Karpas-422 (cell line): ENCODE results near the gene SNX20. TPM values are rescaled to one million over a fixed set of nuclear protein-coding genes. Genes with fewer than 3 reads are reported as not detected.
A peak's percentile ranks its signal among the peaks of the same experiment; 100 is the strongest.

ENCODE experiments used
- DNase-seq: peaks from one replicate; pipeline ENCODE4 v3.0.0-alpha.2; 2015
- H2AFZ ChIP-seq: fragments of 200-600 bp; sonication (generic); 2 replicates; pipeline ENCODE4 v1.6.1; 2014; ENCODE audit warnings: antibody characterized with exemption, low read length, mixed read lengths
- H3K27ac ChIP-seq: fragments of 200-600 bp; sonication (generic); 2 replicates; pipeline ENCODE4 v1.5.1; 2014; ENCODE audit warnings: mild to moderate bottlenecking, low read length, moderate library complexity
- H3K27me3 ChIP-seq: fragments of 200-600 bp; sonication (generic); 2 replicates; pipeline ENCODE4 v1.6.1; 2014; ENCODE audit warnings: low read length, mixed read lengths
- H3K36me3 ChIP-seq: fragments of 200-600 bp; sonication (generic); 2 replicates; pipeline ENCODE4 v1.6.1; 2014; ENCODE audit warnings: low read length, mixed read lengths; ENCODE audit not compliant: insufficient read depth
- H3K4me1 ChIP-seq: fragments of 200-600 bp; sonication (generic); 2 replicates; pipeline ENCODE4 v1.6.1; 2014; ENCODE audit warnings: mild to moderate bottlenecking, low read length, mixed read lengths
- H3K4me2 ChIP-seq: fragments of 200-600 bp; sonication (generic); 2 replicates; pipeline ENCODE4 v1.6.1; 2014; ENCODE audit warnings: low read length, low read depth, mild to moderate bottlenecking; ENCODE audit not compliant: poor library complexity, severe bottlenecking
- H3K4me3 ChIP-seq: fragments of 200-600 bp; sonication (generic); 2 replicates; pipeline ENCODE4 v1.5.1; 2014; ENCODE audit warnings: mild to moderate bottlenecking, antibody characterized with exemption, low read length, mixed read lengths
- H3K79me2 ChIP-seq: fragments of 200-600 bp; sonication (generic); 2 replicates; pipeline ENCODE4 v1.6.1; 2014; ENCODE audit warnings: mild to moderate bottlenecking, low read length, mixed read lengths
- H3K9ac ChIP-seq: fragments of 200-600 bp; sonication (generic); 2 replicates; pipeline ENCODE4 v1.6.0; 2014; ENCODE audit warnings: low read length
- H3K9me2 ChIP-seq: fragments of 200-600 bp; sonication (generic), shearing (Covaris generic); replicated peaks from 2 replicates; pipeline ENCODE4 v1.6.0; 2014; ENCODE audit warnings: mild to moderate bottlenecking, low read length, moderate library complexity; ENCODE audit not compliant: insufficient read depth
- H3K9me3 ChIP-seq: fragments of 300-700, 200-600 bp; sonication (generic); 2 replicates; pipeline ENCODE4 v1.6.1; 2014; ENCODE audit warnings: low read length, mixed read lengths
- H4K20me1 ChIP-seq: fragments of 200-600 bp; sonication (generic); 2 replicates; pipeline ENCODE4 v1.6.1; 2014; ENCODE audit warnings: mild to moderate bottlenecking, antibody characterized with exemption, low read length, low read depth; ENCODE audit not compliant: insufficient read depth
- total RNA-seq: library from RNA; depleted of rRNA; stranded (reverse); fragments of >200 nt; shearing (Covaris generic); gene quantifications from 2 replicates; pipeline ENCODE4 v1.2.3, GENCODE V29; 2014; ENCODE audit warnings: low replicate concordance

The SNX20 gene
- total RNA-seq, 1 experiment from 2014 or later, result 10.2 TPM

DNA sequence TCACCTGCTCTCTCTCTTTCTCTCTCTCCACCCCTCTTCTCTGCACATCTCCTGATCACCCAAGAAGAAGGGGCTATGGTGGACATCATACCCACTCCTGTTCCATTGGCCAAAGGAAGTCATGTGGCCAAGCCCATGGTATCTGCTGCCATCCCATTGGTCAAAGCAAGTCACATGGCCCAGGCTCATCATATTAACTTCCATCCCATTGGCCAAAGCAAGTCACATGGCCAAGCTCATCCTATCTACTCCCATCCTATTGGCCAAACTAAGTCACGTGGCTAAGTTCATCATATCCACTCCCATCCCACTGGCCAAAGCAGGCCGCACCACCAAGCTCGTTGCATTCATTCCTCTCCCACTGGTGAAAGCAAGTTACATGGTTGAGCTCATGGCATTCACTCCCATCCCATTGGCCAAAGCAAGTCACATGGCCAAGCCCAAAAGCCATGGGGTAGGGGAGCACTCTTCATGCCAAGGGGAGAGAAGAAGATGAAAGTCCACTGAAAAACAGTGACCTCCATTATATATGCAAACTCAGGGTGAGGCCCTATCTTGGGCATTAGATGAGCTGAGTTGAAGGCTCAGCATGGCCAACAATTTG lies 29.2 kb downstream of the SNX20 start:
- Histone ChIP-seq H3K36me3 (no peaks in the 10 kb centered on the region), H3K27me3 (no peaks in the 10 kb centered on the region), H3K4me2 (no peak overlapping the region), H3K9me3 (no peaks in the 10 kb centered on the region), H3K4me1 (no peaks in the 10 kb centered on the region), H3K4me3 (no peak overlapping the region), H3K79me2 (no peaks in the 10 kb centered on the region), H4K20me1 (no peaks in the 10 kb centered on the region), H3K27ac (no peak overlapping the region), H3K9ac (no peak overlapping the region), H3K9me2 (no peaks in the 10 kb centered on the region), H2AFZ (no peak overlapping the region)
- peak; percentile 61 for DNase-seq

DNA sequence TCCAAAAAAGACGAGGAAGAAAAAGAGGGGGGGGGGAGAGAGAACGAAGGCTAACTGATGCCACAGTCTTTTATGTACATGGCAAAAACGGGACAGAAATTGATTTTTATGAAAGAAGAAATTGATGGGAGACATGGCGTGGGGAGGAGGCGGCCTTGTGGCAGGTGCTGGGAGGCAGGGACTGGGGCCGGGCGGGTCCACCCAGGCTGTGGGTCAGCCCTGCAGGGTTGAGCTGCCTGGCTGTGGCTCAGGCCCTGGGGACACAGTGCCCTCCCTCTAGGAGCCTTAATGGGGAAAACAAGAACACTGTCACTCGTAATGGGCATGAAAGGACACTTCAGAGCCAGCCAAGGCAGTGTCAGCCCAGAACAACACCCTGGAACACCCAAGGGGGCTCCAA lies 34.8 kb downstream of the SNX20 start:
- no peaks in the 10 kb centered on the region for H3K9me2 ChIP-seq
- H3K36me3 ChIP-seq, result no peaks in the 10 kb centered on the region
- H3K27me3 ChIP-seq, result no peaks in the 10 kb centered on the region
- no peak overlapping the region for H2AFZ ChIP-seq
- H4K20me1 ChIP-seq, result no peaks in the 10 kb centered on the region
- H3K4me3 ChIP-seq, result no peak overlapping the region
- no peak overlapping the region for H3K4me2 ChIP-seq
- H3K79me2 ChIP-seq, result no peaks in the 10 kb centered on the region
- no peak for DNase-seq
- no peaks in the 10 kb centered on the region for H3K9me3 ChIP-seq
- no peak overlapping the region for H3K27ac ChIP-seq
- no peaks in the 10 kb centered on the region for H3K4me1 ChIP-seq
- H3K9ac ChIP-seq, result no peak overlapping the region

DNA sequence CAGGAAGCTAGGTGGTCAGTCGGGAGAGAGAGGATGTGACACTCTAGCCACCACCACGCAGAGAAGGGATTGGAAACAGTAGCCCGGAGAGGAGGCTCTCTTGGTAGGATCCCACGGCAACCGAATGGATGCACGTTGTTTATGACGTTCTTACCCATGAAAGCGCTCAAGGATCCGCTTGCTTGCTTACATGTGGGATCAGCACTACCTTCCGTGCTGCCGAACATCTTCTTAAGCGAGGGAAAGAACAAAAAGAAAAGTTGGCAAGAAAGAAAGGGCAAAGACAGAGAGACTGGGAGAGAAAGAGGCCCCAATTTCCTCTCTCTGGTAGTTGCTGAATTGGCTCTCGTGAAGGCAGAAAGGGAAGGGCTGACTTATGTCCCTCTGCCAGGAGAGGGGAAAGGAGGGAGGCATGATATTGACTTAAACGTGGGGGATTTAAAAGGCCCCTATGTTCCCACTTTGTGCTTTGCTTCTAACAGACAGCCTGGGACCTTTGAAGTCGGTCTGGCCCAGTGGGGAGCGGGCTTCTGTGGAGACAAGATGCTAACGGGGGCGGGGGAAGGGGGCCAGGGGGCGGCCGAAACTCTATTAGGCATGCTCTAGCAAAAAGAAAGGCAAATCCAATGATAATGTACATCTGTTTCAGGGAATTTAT lies 35.4 kb downstream of the SNX20 start:
- Histone ChIP-seq H3K9ac (no peak overlapping the region), H2AFZ (no peak overlapping the region), H4K20me1 (no peaks in the 10 kb centered on the region), H3K4me1 (no peaks in the 10 kb centered on the region), H3K79me2 (no peaks in the 10 kb centered on the region), H3K4me2 (no peak overlapping the region), H3K27me3 (no peaks in the 10 kb centered on the region), H3K4me3 (no peak overlapping the region), H3K9me2 (no peaks in the 10 kb centered on the region), H3K9me3 (no peaks in the 10 kb centered on the region), H3K36me3 (no peaks in the 10 kb centered on the region), H3K27ac (no peak overlapping the region)
- no peak for DNase-seq

DNA sequence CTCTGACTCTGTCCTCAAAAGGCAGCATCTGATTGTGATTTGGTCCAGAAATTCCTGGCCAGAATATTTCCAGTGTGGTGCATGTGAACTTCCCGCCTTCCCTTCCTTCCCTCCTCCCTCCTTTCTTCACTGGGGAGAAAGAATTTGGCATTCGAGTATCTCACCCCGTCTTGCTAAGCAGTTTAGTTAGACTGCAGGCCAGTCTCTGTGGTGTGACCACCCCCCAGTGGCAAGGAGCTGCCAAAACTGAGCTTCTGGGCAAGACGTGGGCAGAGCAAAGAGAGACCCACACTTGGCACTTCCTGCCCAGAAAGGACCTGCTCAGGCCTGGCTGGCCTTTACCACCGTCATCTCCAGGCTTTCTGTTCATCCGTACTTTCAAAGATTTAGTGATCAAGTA lies 36.4 kb downstream of the SNX20 start:
- H3K4me2 ChIP-seq, result no peak overlapping the region
- H3K4me3 ChIP-seq, result no peak overlapping the region
- peak; percentile 56 for DNase-seq
- H3K27ac ChIP-seq, result no peak overlapping the region
- H4K20me1 ChIP-seq, result no peaks in the 10 kb centered on the region
- no peak overlapping the region for H3K9ac ChIP-seq
- no peak overlapping the region for H2AFZ ChIP-seq
- H3K27me3 ChIP-seq, result no peaks in the 10 kb centered on the region
- no peaks in the 10 kb centered on the region for H3K9me3 ChIP-seq
- H3K9me2 ChIP-seq, result no peaks in the 10 kb centered on the region
- H3K36me3 ChIP-seq, result no peaks in the 10 kb centered on the region
- H3K79me2 ChIP-seq, result no peaks in the 10 kb centered on the region
- no peaks in the 10 kb centered on the region for H3K4me1 ChIP-seq

DNA sequence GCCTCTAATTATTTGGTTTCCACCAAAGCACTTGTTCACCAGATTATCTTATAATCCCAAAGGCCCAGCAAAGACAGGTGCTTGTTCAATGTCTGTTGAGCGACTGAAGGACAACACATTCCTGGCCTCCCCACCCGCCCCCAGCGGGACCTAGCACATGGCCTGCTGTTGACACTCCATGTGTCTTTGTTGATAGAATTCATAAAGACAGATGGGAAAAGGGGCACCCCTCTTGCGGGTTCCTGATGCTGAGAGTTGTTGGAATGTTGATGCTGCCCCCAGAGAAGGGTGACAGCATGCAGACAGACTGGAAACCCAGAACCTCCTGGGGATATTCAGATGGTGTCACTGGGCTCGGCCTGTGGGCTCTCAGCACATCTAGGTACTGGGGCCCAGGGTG lies 36.9 kb downstream of the SNX20 start:
- H2AFZ ChIP-seq, result no peak overlapping the region
- no peak overlapping the region for H3K4me2 ChIP-seq
- H3K27me3 ChIP-seq, result no peaks in the 10 kb centered on the region
- no peaks in the 10 kb centered on the region for H3K9me2 ChIP-seq
- no peaks in the 10 kb centered on the region for H3K79me2 ChIP-seq
- H3K36me3 ChIP-seq, result no peaks in the 10 kb centered on the region
- H3K9ac ChIP-seq, result no peak overlapping the region
- DNase-seq, result no peak
- H3K9me3 ChIP-seq, result no peaks in the 10 kb centered on the region
- no peak overlapping the region for H3K4me3 ChIP-seq
- no peaks in the 10 kb centered on the region for H4K20me1 ChIP-seq
- H3K27ac ChIP-seq, result no peak overlapping the region
- no peaks in the 10 kb centered on the region for H3K4me1 ChIP-seq

DNA sequence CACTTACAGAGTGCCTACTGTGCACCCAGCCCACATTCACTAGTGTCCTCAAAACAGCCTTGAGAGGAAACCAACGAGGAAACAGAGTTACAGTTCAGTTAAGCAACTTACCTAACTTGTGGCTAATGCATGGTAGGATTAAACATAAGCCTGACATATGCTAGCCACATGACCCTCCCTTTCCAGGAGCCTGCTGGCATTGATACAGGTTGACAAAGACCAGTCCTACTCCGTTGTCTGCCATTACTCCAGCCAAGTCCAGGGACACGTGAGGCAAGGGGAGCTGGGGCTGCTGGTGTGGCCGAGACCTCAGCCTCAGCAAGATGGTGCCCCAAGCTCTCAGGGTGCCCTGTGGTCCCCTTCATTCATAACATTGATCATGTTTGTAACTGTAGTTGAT lies 37.9 kb downstream of the SNX20 start:
- H3K79me2 ChIP-seq, result no peaks in the 10 kb centered on the region
- H3K9me2 ChIP-seq, result no peaks in the 10 kb centered on the region
- DNase-seq, result no peak
- no peaks in the 10 kb centered on the region for H3K4me1 ChIP-seq
- no peak overlapping the region for H3K27ac ChIP-seq
- no peaks in the 10 kb centered on the region for H4K20me1 ChIP-seq
- no peak overlapping the region for H3K4me2 ChIP-seq
- no peak overlapping the region for H3K9ac ChIP-seq
- H3K36me3 ChIP-seq, result no peaks in the 10 kb centered on the region
- H3K9me3 ChIP-seq, result no peaks in the 10 kb centered on the region
- H2AFZ ChIP-seq, result no peak overlapping the region
- no peak overlapping the region for H3K4me3 ChIP-seq
- no peaks in the 10 kb centered on the region for H3K27me3 ChIP-seq

DNA sequence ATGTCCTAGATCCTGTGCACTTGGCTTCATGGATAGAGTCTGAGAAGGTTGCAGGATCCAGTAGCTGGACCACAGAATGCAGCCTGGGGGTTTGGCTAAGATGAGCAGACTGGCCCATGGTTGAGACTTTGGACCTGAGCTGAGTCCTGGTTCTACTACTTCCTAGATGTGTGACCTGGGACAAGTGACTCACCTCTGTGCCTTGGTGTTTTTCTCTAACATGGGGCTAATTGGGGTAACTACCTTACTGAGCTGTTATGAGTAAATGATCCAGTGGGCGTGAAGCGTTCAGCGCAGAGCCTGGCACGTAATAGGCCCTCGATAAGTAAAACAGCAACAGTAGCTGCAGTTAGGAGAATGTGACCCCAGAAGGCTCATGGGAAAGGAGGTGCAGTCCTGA lies 38.8 kb downstream of the SNX20 start:
- Histone ChIP-seq H3K27ac (no peak overlapping the region), H3K79me2 (no peaks in the 10 kb centered on the region), H2AFZ (no peak overlapping the region), H3K4me3 (no peak overlapping the region), H3K4me1 (no peaks in the 10 kb centered on the region), H4K20me1 (no peaks in the 10 kb centered on the region), H3K4me2 (no peak overlapping the region), H3K9ac (no peak overlapping the region), H3K36me3 (no peaks in the 10 kb centered on the region), H3K9me2 (no peaks in the 10 kb centered on the region), H3K27me3 (no peaks in the 10 kb centered on the region), H3K9me3 (no peaks in the 10 kb centered on the region)
- DNase-seq, result no peak

DNA sequence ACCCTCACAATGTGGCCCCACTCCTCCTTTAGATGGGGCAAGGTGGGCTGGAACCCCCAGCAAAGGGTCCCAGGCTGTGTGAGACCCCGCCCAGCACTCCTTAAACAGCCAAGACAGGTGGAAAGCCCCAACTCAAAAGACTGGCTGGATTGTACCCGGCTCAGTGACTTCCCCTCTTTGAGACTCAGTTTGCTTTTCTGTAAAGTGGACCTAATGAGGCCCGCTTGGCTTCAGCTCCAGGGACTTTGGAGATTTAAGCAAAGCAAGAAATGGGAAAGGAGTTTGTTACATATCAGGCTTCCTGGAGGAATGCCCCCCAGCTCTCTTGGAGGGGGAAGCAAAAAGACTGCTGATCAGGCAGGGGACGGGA lies 39.3 kb downstream of the SNX20 start:
- no peak overlapping the region for H3K9ac ChIP-seq
- H3K4me3 ChIP-seq, result no peak overlapping the region
- no peak for DNase-seq
- H3K36me3 ChIP-seq, result no peaks in the 10 kb centered on the region
- H3K9me3 ChIP-seq, result no peaks in the 10 kb centered on the region
- H3K4me1 ChIP-seq, result no peaks in the 10 kb centered on the region
- no peak overlapping the region for H2AFZ ChIP-seq
- no peak overlapping the region for H3K27ac ChIP-seq
- H3K79me2 ChIP-seq, result no peaks in the 10 kb centered on the region
- H3K4me2 ChIP-seq, result no peak overlapping the region
- H3K9me2 ChIP-seq, result no peaks in the 10 kb centered on the region
- H3K27me3 ChIP-seq, result no peaks in the 10 kb centered on the region
- H4K20me1 ChIP-seq, result no peaks in the 10 kb centered on the region
